GM23248 (cell line): ENCODE measurements around the gene ZNF425. TPM values are rescaled to one million over a fixed set of nuclear protein-coding genes. Genes with fewer than 3 reads are reported as not detected.

ENCODE experiments used
- DNase-seq: peaks from one replicate; pipeline ENCODE4 v3.0.0-alpha.2; 2015
- H2AFZ ChIP-seq: fragments of 200-600 bp; sonication (generic); 2 replicates; pipeline ENCODE4 v1.6.1; 2016; ENCODE audit warnings: antibody characterized with exemption
- H3F3A ChIP-seq: fragments of 200-600 bp; sonication (generic); 2 replicates; pipeline ENCODE4 v1.6.1; 2016; ENCODE audit warnings: mild to moderate bottlenecking, antibody characterized with exemption, mixed run types; ENCODE audit not compliant: insufficient read depth
- H3K27ac ChIP-seq: fragments of 200-600 bp; sonication (generic); 2 replicates; pipeline ENCODE4 v1.5.1; 2016; ENCODE audit warnings: mild to moderate bottlenecking
- H3K27me3 ChIP-seq: fragments of 200-600 bp; sonication (generic); replicated peaks from 2 replicates; pipeline ENCODE4 v1.6.1; 2016; ENCODE audit warnings: mild to moderate bottlenecking; ENCODE audit not compliant: insufficient read depth
- H3K36me3 ChIP-seq: fragments of 200-600 bp; sonication (generic); 2 replicates; pipeline ENCODE4 v1.6.1; 2016; ENCODE audit warnings: low read depth, mild to moderate bottlenecking
- H3K4me1 ChIP-seq: fragments of 200-600 bp; sonication (generic); 2 replicates; pipeline ENCODE4 v1.6.1; 2016; ENCODE audit warnings: mild to moderate bottlenecking; ENCODE audit not compliant: insufficient read depth
- H3K4me2 ChIP-seq: fragments of 200-600 bp; sonication (generic); one replicate; pipeline ENCODE4 v1.6.1; 2016; ENCODE audit warnings: mild to moderate bottlenecking; ENCODE audit not compliant: unreplicated experiment
- H3K4me3 ChIP-seq: fragments of 200-600 bp; sonication (generic); 2 replicates; pipeline ENCODE4 v1.5.1; 2016; ENCODE audit warnings: mild to moderate bottlenecking
- H3K79me2 ChIP-seq: fragments of 200-600 bp; sonication (generic); 2 replicates; pipeline ENCODE4 v1.6.1; 2016; ENCODE audit warnings: mild to moderate bottlenecking; ENCODE audit not compliant: insufficient read depth
- H3K9ac ChIP-seq: fragments of 200-600 bp; sonication (generic); 2 replicates; pipeline ENCODE4 v1.6.1; 2016; ENCODE audit warnings: mild to moderate bottlenecking
- H3K9me2 ChIP-seq: fragments of 200-600 bp; sonication (generic); 2 replicates; pipeline ENCODE4 v1.6.1; 2016; ENCODE audit warnings: mixed run types, mild to moderate bottlenecking, moderate library complexity; ENCODE audit not compliant: insufficient read depth
- H3K9me3 ChIP-seq: fragments of 200-600 bp; sonication (generic); one replicate; pipeline ENCODE4 v1.6.1; 2017; ENCODE audit warnings: low read depth
- H4K20me1 ChIP-seq: fragments of 200-600 bp; sonication (generic); 2 replicates; pipeline ENCODE4 v1.6.0; 2016; ENCODE audit not compliant: insufficient read depth
- EZH2 ChIP-seq: fragments of 200-600 bp; sonication (generic); IDR thresholded peaks from 2 replicates; pipeline ENCODE4 v1.6.1; 2018; ENCODE audit warnings: antibody characterized with exemption, mild to moderate bottlenecking; ENCODE audit not compliant: insufficient read depth, poor library complexity, severe bottlenecking
- EZH2phosphoT487 ChIP-seq: fragments of 200-600 bp; sonication (generic); IDR thresholded peaks from 2 replicates; pipeline ENCODE4 v1.6.1; 2018; ENCODE audit warnings: antibody characterized with exemption, moderate library complexity, mild to moderate bottlenecking, low read depth; ENCODE audit not compliant: insufficient read depth
- WGBS, 2 experiments: methylation state at CpG; one replicate each; pipeline ENCODE4 v1.1.6; 2015 to 2017; ENCODE audit warnings: low lambda C conversion rate in 2 of 2, low coverage in 1 of 2; ENCODE audit errors: missing lambda C conversion rate in 2 of 2; 5-methylcytosine and 5-hydroxymethylcytosine counted together
- in situ Hi-C: fragments of 300-500 bp; cut with MboI; formaldehyde crosslinking; loops from 2 replicates; pipeline ENCODE4 v1.15.0; 2020
- polyA plus RNA-seq: library from polyadenylated mRNA; unstranded; fragments of >200 nt; fragmentation: Nextera tagmentation; extraction: Ambion mirVana; gene quantifications from 2 replicates; pipeline ENCODE4 v1.2.1, GENCODE V29; 2016
- total RNA-seq: library from RNA; depleted of rRNA; stranded (reverse); fragments of >200 nt; shearing (Covaris generic); gene quantifications from 2 replicates; pipeline ENCODE4 v1.2.3, GENCODE V29; 2014; rRNA removed

ZNF425 gene, protein sequence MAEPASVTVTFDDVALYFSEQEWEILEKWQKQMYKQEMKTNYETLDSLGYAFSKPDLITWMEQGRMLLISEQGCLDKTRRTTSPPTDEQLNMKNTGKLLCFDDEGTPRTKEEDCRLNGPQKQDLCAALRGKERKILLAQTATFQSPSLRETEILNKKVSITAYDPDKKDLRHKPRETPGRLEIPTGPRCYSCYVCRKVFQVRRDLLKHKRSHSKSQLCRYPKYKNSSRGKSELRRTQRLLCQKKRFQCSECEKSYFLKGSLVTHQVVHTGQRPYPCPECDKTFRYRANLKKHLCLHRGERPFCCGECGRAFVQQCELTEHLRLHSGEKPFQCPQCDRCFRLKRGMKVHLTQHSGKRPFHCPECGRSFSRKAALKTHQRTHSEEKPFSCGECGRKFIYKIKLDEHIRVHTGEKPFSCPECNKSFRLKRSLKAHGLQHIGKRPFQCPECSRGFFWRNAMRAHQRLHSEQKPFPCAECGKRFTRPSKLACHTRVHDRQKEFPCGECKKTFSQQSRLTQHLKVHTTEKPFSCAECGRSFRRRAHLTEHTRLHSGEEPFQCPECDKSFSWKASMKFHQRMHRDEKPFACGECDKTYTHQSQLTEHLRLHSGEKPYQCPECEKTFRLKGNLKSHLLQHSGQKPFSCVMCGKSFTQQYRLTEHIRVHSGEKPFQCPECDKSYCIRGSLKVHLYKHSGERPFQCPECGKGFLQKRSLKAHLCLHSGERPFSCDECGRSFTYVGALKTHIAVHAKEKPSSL
- total RNA-seq (3.8 and 5.4 TPM in 2 replicates), polyA plus RNA-seq (3.9 and 4.1 TPM in 2 replicates)

DNA sequence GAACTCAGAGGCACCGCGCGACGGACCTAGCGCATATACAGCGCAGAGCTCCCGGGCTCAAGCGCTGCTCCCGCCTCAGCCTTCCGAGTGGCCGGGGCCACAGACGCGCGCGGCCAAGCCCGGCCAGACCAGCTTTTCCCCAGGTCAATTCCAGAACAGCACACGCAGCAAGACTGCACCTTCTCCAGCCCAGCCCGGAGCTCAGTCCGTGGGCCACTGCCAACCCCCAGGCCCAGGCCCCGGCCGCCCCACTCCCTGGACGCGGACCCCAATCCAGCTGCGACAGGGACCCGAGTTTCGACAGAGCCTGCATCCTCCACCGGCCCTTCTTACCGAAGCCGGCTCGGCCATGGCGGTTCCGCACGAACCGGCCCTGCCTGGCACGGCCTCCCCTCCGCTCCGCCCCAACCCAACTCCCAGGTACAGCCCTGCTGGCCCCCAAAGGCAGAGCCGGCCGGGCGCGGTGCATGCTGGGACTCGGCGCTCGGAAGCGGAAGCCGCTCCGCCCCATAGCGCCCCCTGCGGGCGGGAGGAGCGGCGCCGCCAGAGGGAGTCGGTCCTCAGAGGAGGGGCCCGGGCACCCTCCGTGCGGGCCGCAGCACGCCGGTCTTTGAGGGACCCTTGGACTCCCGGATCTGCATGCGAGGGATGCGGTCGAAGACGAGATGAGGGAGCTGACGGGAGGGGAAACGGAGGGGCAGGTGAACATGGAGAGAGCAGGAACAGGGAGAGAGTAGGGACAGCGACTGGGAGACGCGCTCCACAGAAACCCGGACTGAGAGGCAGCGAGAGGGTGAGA is at the start of gene ZNF425:
ZNF425 (minus strand) TSS at position 462 of the 799 bp plus-strand sequence; CDS start at position 351, 111 bp downstream.
- Histone ChIP-seq H3K79me2 (peaks cover 53% of the 10 kb centered on the region), H2AFZ (peak within 1 kb of the TSS; percentile 97), H3K27ac (peak within 1 kb of the TSS; percentile 87), H3K9ac (peak within 1 kb of the TSS; percentile 98), H3K36me3 (peaks cover 11% of the 10 kb centered on the region; the same call in 1 of the 2 replicates), H4K20me1 (no peaks in the 10 kb centered on the region), H3K27me3 (no peaks in the 10 kb centered on the region), H3K9me2 (no peaks in the 10 kb centered on the region), H3K4me1 (peaks cover 15% of the 10 kb centered on the region), H3K4me3 (peak within 1 kb of the TSS; percentile 95), H3F3A (peaks cover 11% of the 10 kb centered on the region), H3K4me2 (peak within 1 kb of the TSS; percentile 96), H3K9me3 (no peaks in the 10 kb centered on the region)
- TF ChIP-seq EZH2, result no peak
- no peak for TF ChIP-seq EZH2phosphoT487
- in situ Hi-C loops, result no loop called here
- peak; percentile 94 for DNase-seq
- 1 to 2% methylated on average over 58 to 59 of the region's 72 CpGs for WGBS, 2 experiments

DNA sequence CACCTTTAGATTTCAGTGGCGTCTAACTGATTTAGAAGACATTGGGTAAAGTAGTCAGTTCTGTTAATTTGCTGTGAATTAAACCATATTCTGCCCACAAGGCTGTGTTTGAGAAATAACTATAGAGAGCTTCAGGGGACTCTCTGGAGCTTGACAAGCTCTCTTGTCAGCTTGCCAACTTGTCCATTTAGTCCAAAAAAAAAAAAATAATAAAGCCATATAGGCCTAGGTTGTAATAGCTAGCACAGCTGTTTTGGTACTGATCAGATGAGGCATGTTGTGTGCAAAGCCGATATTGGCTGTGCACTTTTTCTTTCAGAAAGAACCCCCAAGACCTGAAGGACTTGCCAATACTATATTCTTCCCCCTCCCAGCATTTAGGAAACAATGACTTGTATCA is 49.0 kb upstream of the ZNF425 start:
- Histone ChIP-seq H3K9me3 (no peaks in the 10 kb centered on the region), H3K9ac (no peak overlapping the region), H3K4me2 (no peak overlapping the region), H3K36me3 (peaks cover 41% of the 10 kb centered on the region), H3K4me3 (no peak overlapping the region), H4K20me1 (no peaks in the 10 kb centered on the region), H3K4me1 (no peaks in the 10 kb centered on the region), H3K27me3 (no peaks in the 10 kb centered on the region), H3K9me2 (no peaks in the 10 kb centered on the region), H2AFZ (no peak overlapping the region), H3F3A (no peaks in the 10 kb centered on the region; the same call in 1 of the 2 replicates), H3K79me2 (peaks cover 15% of the 10 kb centered on the region; the same call in 1 of the 2 replicates), H3K27ac (no peak overlapping the region)
- in situ Hi-C loops, result no loop called here
- WGBS, 2 experiments, result 73 to 84% methylated on average over 2 of the region's 2 CpGs
- DNase-seq, result no peak
- TF ChIP-seq EZH2phosphoT487 (no peak), EZH2 (no peak)

DNA sequence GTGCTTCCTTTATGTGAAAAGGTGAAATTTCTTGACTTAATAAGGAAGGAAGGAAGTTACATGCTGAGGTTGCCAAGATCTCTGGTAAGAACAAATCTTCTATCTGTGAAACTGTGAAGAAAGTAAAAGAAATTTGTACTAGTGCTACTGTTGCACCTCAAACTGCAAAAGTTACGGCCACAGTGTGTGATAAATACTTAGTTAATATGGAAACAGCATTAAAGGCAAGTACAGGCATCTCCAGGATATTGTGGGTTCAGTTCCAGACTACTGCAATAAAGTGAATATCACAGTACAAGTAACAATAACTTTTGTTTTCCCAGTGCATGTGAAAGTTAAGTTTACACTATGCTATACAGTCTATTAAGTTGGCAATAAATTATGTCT is 46.4 kb upstream of the ZNF425 start:
- Histone ChIP-seq H3K27ac (no peak overlapping the region), H3K4me3 (no peak overlapping the region), H3K4me2 (no peak overlapping the region), H3K9me2 (no peaks in the 10 kb centered on the region), H2AFZ (no peak overlapping the region), H3K9me3 (no peaks in the 10 kb centered on the region), H3K27me3 (no peaks in the 10 kb centered on the region), H3K9ac (no peak overlapping the region), H3K4me1 (no peaks in the 10 kb centered on the region), H3K36me3 (peaks cover 51% of the 10 kb centered on the region), H3K79me2 (peaks cover 20% of the 10 kb centered on the region; the same call in 1 of the 2 replicates), H3F3A (no peaks in the 10 kb centered on the region), H4K20me1 (no peaks in the 10 kb centered on the region)
- in situ Hi-C loops, result no loop called here
- 89 to 97% methylated on average over 1 of the region's 1 CpG for WGBS, 2 experiments
- TF ChIP-seq EZH2, result no peak
- TF ChIP-seq EZH2phosphoT487, result no peak
- DNase-seq, result no peak

DNA sequence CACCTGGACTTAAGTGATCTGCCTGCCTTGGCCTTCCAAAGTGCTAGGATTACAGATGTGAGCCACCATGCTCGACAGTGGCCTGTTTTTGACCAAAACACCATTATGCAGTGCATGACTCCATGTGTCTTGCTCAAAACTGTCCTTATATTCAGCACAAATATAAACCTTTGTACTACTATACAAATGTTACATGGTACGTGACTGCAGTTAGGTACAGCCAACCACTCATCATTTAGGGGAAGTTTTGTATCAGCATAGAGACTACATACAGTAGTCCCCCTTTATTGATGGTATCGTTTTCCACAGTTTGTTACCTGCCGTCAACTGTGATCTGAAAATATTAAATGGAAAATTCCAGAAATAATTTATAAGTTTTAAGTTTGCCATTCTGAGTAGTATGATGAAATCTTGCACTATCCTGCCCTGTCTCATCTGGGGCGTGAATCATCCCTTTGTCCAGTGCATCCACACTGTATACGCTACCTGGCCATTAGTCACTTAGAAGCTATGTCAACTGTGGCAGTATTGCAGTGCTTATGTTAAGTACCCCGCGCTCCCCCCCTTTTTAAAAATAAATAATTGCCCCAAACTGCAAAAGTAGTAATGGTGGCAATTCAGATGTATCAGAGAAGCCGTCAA is 45.9 kb upstream of the ZNF425 start:
- Histone ChIP-seq H3K27me3 (no peaks in the 10 kb centered on the region), H3K27ac (no peak overlapping the region), H3K9me2 (no peaks in the 10 kb centered on the region), H3F3A (no peaks in the 10 kb centered on the region), H3K9me3 (no peaks in the 10 kb centered on the region), H3K4me2 (no peak overlapping the region), H3K4me3 (no peak overlapping the region), H3K4me1 (no peaks in the 10 kb centered on the region), H3K9ac (no peak overlapping the region), H3K36me3 (peaks cover 50% of the 10 kb centered on the region), H4K20me1 (no peaks in the 10 kb centered on the region), H3K79me2 (peaks cover 20% of the 10 kb centered on the region; the same call in 1 of the 2 replicates), H2AFZ (no peak overlapping the region)
- in situ Hi-C loops, result no loop called here
- peak; percentile 32 for DNase-seq
- 81 to 95% methylated on average over 8 to 9 of the region's 9 CpGs for WGBS, 2 experiments
- no peak for TF ChIP-seq EZH2
- TF ChIP-seq EZH2phosphoT487, result no peak
